PC-9 (cell line): ENCODE data around the gene NFYC.

ENCODE experiments used
- CTCF ChIP-seq: fragments of 200-600 bp; sonication (generic); conservative IDR thresholded peaks from 2 replicates; pipeline ENCODE4 v1.6.1; 2017; ENCODE audit warnings: mixed run types, antibody characterized with exemption, mild to moderate bottlenecking, moderate library complexity
- EZH2 ChIP-seq: fragments of 200-600 bp; sonication (generic); IDR thresholded peaks from 2 replicates; pipeline ENCODE4 v1.8.0; 2017; ENCODE audit warnings: antibody characterized with exemption, low read depth

- TF ChIP-seq CTCF (no peak), EZH2 (no peak)
Measured at GRCh38 chr1:40806731-40807695, 115.5 kb downstream of the NFYC start.
